Loucy (cell line): ENCODE measurements around the gene LMTK3.

Experiments used
- CTCF ChIP-seq: fragments of 200-600 bp; sonication (generic); conservative IDR thresholded peaks from 2 replicates; pipeline ENCODE4 v1.5.1; 2014; ENCODE audit warnings: mild to moderate bottlenecking, antibody characterized with exemption, low read length
- EZH2phosphoT487 ChIP-seq: fragments of 200-600 bp; IDR thresholded peaks from 2 replicates; pipeline ENCODE4 v1.6.1; 2018; ENCODE audit warnings: antibody characterized with exemption, mild to moderate bottlenecking, moderate library complexity, borderline replicate concordance

GRCh38 chr19:48547722-48548121 is 36.1 kb upstream of the LMTK3 start:
- TF ChIP-seq CTCF (no peak), EZH2phosphoT487 (no peak)
